Ishikawa (cell line): ENCODE data around the gene SSTR4.

Source experiments
- CEBPB ChIP-seq: IDR thresholded peaks from 2 replicates; pipeline ENCODE4 v1.6.1; 2012
- EGR1 ChIP-seq: IDR thresholded peaks from 2 replicates; pipeline ENCODE4 v1.6.1; 2012
- EP300 ChIP-seq: IDR thresholded peaks from 2 replicates; pipeline ENCODE4 v1.6.1; 2012; ENCODE audit warnings: borderline replicate concordance
- NFIC ChIP-seq: IDR thresholded peaks from 2 replicates; pipeline ENCODE4 v1.6.1; 2012
- RAD21 ChIP-seq: IDR thresholded peaks from 2 replicates; pipeline ENCODE4 v1.6.1; 2012; ENCODE audit warnings: low read depth
- TCF12 ChIP-seq: IDR thresholded peaks from 2 replicates; pipeline ENCODE4 v1.6.1; 2012; ENCODE audit warnings: low read depth
- TEAD4 ChIP-seq: IDR thresholded peaks from 2 replicates; pipeline ENCODE4 v1.6.1; 2012
- YY1 ChIP-seq: IDR thresholded peaks from 2 replicates; pipeline ENCODE4 v1.6.1; 2012; ENCODE audit warnings: low read depth
- ZBTB7A ChIP-seq: IDR thresholded peaks from 2 replicates; pipeline ENCODE4 v1.6.1; 2012; ENCODE audit warnings: low read depth
- TF ChIP-seq, protein P1 (sequence below): IDR thresholded peaks from 2 replicates; pipeline ENCODE4 v1.6.1; 2012
- TF ChIP-seq, protein P2 (sequence below): IDR thresholded peaks from 2 replicates; pipeline ENCODE4 v1.6.1; 2012; ENCODE audit warnings: low read depth, mild to moderate bottlenecking
- TF ChIP-seq, protein P3 (sequence below): IDR thresholded peaks from 2 replicates; pipeline ENCODE4 v1.6.1; 2012

DNA sequence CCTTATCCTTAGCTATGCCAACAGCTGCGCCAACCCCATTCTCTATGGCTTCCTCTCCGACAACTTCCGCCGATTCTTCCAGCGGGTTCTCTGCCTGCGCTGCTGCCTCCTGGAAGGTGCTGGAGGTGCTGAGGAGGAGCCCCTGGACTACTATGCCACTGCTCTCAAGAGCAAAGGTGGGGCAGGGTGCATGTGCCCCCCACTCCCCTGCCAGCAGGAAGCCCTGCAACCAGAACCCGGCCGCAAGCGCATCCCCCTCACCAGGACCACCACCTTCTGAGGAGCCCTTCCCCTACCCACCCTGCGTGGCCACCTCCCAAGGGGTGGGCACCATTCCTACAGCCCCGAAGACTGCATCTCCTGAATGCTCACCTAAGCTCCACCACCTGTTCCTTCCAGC, 1.3 kb downstream of the SSTR4 start:
- TF ChIP-seq EP300 (no peak), TCF12 (no peak), ZBTB7A (no peak), NFIC (no peak), YY1 (no peak), CEBPB (no peak), EGR1 (no peak), TEAD4 (no peak), RAD21 (no peak)
- TF ChIP-seq, protein P1, sequence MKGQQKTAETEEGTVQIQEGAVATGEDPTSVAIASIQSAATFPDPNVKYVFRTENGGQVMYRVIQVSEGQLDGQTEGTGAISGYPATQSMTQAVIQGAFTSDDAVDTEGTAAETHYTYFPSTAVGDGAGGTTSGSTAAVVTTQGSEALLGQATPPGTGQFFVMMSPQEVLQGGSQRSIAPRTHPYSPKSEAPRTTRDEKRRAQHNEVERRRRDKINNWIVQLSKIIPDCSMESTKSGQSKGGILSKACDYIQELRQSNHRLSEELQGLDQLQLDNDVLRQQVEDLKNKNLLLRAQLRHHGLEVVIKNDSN, result no peak
- TF ChIP-seq, protein P2, sequence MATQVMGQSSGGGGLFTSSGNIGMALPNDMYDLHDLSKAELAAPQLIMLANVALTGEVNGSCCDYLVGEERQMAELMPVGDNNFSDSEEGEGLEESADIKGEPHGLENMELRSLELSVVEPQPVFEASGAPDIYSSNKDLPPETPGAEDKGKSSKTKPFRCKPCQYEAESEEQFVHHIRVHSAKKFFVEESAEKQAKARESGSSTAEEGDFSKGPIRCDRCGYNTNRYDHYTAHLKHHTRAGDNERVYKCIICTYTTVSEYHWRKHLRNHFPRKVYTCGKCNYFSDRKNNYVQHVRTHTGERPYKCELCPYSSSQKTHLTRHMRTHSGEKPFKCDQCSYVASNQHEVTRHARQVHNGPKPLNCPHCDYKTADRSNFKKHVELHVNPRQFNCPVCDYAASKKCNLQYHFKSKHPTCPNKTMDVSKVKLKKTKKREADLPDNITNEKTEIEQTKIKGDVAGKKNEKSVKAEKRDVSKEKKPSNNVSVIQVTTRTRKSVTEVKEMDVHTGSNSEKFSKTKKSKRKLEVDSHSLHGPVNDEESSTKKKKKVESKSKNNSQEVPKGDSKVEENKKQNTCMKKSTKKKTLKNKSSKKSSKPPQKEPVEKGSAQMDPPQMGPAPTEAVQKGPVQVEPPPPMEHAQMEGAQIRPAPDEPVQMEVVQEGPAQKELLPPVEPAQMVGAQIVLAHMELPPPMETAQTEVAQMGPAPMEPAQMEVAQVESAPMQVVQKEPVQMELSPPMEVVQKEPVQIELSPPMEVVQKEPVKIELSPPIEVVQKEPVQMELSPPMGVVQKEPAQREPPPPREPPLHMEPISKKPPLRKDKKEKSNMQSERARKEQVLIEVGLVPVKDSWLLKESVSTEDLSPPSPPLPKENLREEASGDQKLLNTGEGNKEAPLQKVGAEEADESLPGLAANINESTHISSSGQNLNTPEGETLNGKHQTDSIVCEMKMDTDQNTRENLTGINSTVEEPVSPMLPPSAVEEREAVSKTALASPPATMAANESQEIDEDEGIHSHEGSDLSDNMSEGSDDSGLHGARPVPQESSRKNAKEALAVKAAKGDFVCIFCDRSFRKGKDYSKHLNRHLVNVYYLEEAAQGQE, result no peak
- TF ChIP-seq, protein P3, sequence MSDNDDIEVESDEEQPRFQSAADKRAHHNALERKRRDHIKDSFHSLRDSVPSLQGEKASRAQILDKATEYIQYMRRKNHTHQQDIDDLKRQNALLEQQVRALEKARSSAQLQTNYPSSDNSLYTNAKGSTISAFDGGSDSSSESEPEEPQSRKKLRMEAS, result no peak
